ENCODE results near the gene CHAT.

- TF ChIP-seq PATZ1 (CRISPR knock-in tag; IDR thresholded peaks at IDR 0.05; ENCODE audit: borderline replicate concordance) (no peak), ZNF8 (CRISPR knock-in tag; IDR thresholded peaks at IDR 0.05) (no peak), CREB5 (CRISPR knock-in tag; IDR thresholded peaks at IDR 0.05; ENCODE audit: low read depth) (no peak), ZNF70 (CRISPR knock-in tag; IDR thresholded peaks at IDR 0.05) (no peak), ZFP30 (CRISPR knock-in tag; IDR thresholded peaks at IDR 0.05) (no peak), TCF4 (CRISPR knock-in tag; IDR thresholded peaks at IDR 0.05; ENCODE audit: borderline replicate concordance) (no peak), BACH2 (CRISPR knock-in tag; IDR thresholded peaks at IDR 0.05; ENCODE audit: borderline replicate concordance) (no peak), TOX (CRISPR knock-in tag; IDR thresholded peaks at IDR 0.05; ENCODE audit: borderline replicate concordance) (no peak), ZC3H10 (CRISPR knock-in tag; IDR thresholded peaks at IDR 0.05) (no peak), GLIS3 (CRISPR knock-in tag; IDR thresholded peaks at IDR 0.05) (no peak), CSRNP3 (CRISPR knock-in tag; IDR thresholded peaks at IDR 0.05) (no peak), RARB (CRISPR knock-in tag; IDR thresholded peaks at IDR 0.05) (no peak), ARNTL (CRISPR knock-in tag; IDR thresholded peaks at IDR 0.05; ENCODE audit: borderline replicate concordance, low read depth) (no peak), TSHZ2 (CRISPR knock-in tag; IDR thresholded peaks at IDR 0.05) (no peak)
These were observed 17.4 kb upstream of the CHAT start for GRCh38 chr10:49596493-49596809.

Measured in SK-N-SH treated with all-trans-retinoic acid at 6 μM for 48 hours (cell line).